GM12878 (cell line): Measurements from ENCODE around the gene CCDC85B. TPM values are rescaled to one million over a fixed set of nuclear protein-coding genes. Genes with fewer than 3 reads are reported as not detected.

ENCODE experiments used
- ATAC-seq: fragments of 200-7000 bp; cut with Tn5 transposase; 3 replicates; pipeline ENCODE4 v1.9.1; 2020; ENCODE audit warnings: mild to moderate bottlenecking, moderate library complexity
- BruUV-seq: library from RNA; stranded (reverse); fragments of 400-500 nt; replicated peaks from 2 replicates; lab custom pipeline; 2021; lab: Mats Ljungman, UMichigan
- CTCF ChIA-PET: fragments of 300-600 bp; sonication (Branson Sonifier 250); formaldehyde crosslinking; extraction: SDS; loops from one replicate; lab custom pipeline; 2021; ENCODE audit warnings: inconsistent platforms; lab: Yijun Ruan, JAX
- POLR2A ChIA-PET: fragments of 350-600 bp; formaldehyde crosslinking; extraction: SDS; loops from one replicate; lab custom pipeline; 2021; ENCODE audit warnings: inconsistent platforms; lab: Charles Lee
- RAD21 ChIA-PET: fragments of 300-600 bp; sonication (Branson Sonifier 250); formaldehyde crosslinking; loops from one replicate; lab custom pipeline; 2023; ENCODE audit warnings: antibody characterized with exemption; ENCODE audit not compliant: unreplicated experiment; lab: Charles Lee
- SMC1A ChIA-PET: fragments of 300-600 bp; sonication (Branson Sonifier 250); formaldehyde crosslinking; loops from one replicate; lab custom pipeline; 2023; ENCODE audit not compliant: unreplicated experiment, uncharacterized antibody; lab: Charles Lee
- DNase-seq: peaks from one replicate; pipeline ENCODE4 v3.0.0-alpha.2; 2011; ENCODE audit warnings: low read depth, low spot score
- FAIRE-seq: peaks from 3 replicates; lab custom pipeline; 2011; peaks lifted over from hg19 to GRCh38; lab: Jason Lieb, UNC
- H2AFZ ChIP-seq: 2 replicates; pipeline ENCODE4 v1.6.0; 2011; ENCODE audit warnings: low read depth, low read length, control low read depth; ENCODE audit not compliant: control insufficient read depth
- H3K27ac ChIP-seq: 2 replicates; pipeline ENCODE4 v1.5.1; 2011; ENCODE audit warnings: control low read depth; ENCODE audit not compliant: control insufficient read depth, insufficient read depth
- H3K27me3 ChIP-seq, 2 experiments: replicated peaks in 1 of 2; 2 replicates each; pipeline versions ENCODE4 v1.6.0 to v1.6.1; 2011; ENCODE audit warnings: low read length in 1 of 2; ENCODE audit not compliant: control insufficient read depth in 2 of 2, insufficient read depth in 2 of 2
- H3K36me3 ChIP-seq, 2 experiments: 2 replicates each; pipeline ENCODE4 v1.5.1; 2011; ENCODE audit warnings: low read length in 1 of 2; ENCODE audit not compliant: control insufficient read depth in 2 of 2, insufficient read depth in 2 of 2
- H3K4me1 ChIP-seq: 2 replicates; pipeline ENCODE4 v1.6.1; 2011; ENCODE audit warnings: mild to moderate bottlenecking, low read length, moderate library complexity, mixed read lengths; ENCODE audit not compliant: control insufficient read depth, insufficient read depth
- H3K4me2 ChIP-seq: 2 replicates; pipeline ENCODE4 v1.6.0; 2011; ENCODE audit warnings: control low read depth; ENCODE audit not compliant: control insufficient read depth, insufficient read depth
- H3K4me3 ChIP-seq: fragments of 200-600 bp; sonication (generic); 2 replicates; pipeline ENCODE4 v1.5.1; 2016
- H3K79me2 ChIP-seq: 2 replicates; pipeline ENCODE4 v1.6.0; 2011; ENCODE audit warnings: low read length; ENCODE audit not compliant: control insufficient read depth, insufficient read depth
- H3K9ac ChIP-seq: 2 replicates; pipeline ENCODE4 v1.8.0; 2011; ENCODE audit warnings: low read length, control low read depth, mixed read lengths; ENCODE audit not compliant: control insufficient read depth, insufficient read depth
- H3K9me3 ChIP-seq: replicated peaks from 3 replicates; pipeline ENCODE4 v1.5.1; 2011; ENCODE audit warnings: mild to moderate bottlenecking, low read length; ENCODE audit not compliant: control insufficient read depth, insufficient read depth
- H4K20me1 ChIP-seq: 2 replicates; pipeline ENCODE4 v1.6.0; 2011; ENCODE audit not compliant: control insufficient read depth, insufficient read depth
- BACH1 ChIP-seq: fragments of 450-650 bp; IDR thresholded peaks from 2 replicates; pipeline ENCODE4 v1.6.1; 2017; ENCODE audit warnings: mild to moderate bottlenecking, borderline replicate concordance
- CHD2 ChIP-seq: IDR thresholded peaks from 2 replicates; pipeline ENCODE4 v1.6.1; 2011; ENCODE audit warnings: low read depth, low read length, improper control_type of control experiment, borderline replicate concordance
- IRF4 ChIP-seq: IDR thresholded peaks from 2 replicates; pipeline ENCODE4 v1.6.1; 2011; ENCODE audit warnings: low read depth, low read length
- KDM1A ChIP-seq: fragments of 200-600 bp; sonication (generic); IDR thresholded peaks from 2 replicates; pipeline ENCODE4 v1.6.1; 2016; ENCODE audit warnings: borderline replicate concordance
- NR2C2 ChIP-seq: IDR thresholded peaks from 2 replicates; pipeline ENCODE4 v1.6.1; 2011; ENCODE audit warnings: borderline replicate concordance, low read depth; ENCODE audit not compliant: control insufficient read depth, insufficient read length
- POU2F2 ChIP-seq: IDR thresholded peaks from 3 replicates; pipeline ENCODE4 v1.6.1; 2011; ENCODE audit warnings: low read depth, mild to moderate bottlenecking, low read length, borderline replicate concordance
- RFX5 ChIP-seq: IDR thresholded peaks from 2 replicates; pipeline ENCODE4 v1.6.1; 2011; ENCODE audit warnings: low read depth, low read length, improper control_type of control experiment
- SMAD1 ChIP-seq: fragments of 450-650 bp; IDR thresholded peaks from 2 replicates; pipeline ENCODE4 v1.6.1; 2018; ENCODE audit warnings: mild to moderate bottlenecking, low read depth; ENCODE audit not compliant: partially characterized antibody
- SUZ12 ChIP-seq: fragments of 200-600 bp; sonication (generic); IDR thresholded peaks from one replicate; pipeline ENCODE4 v1.6.1; 2018; ENCODE audit warnings: antibody characterized with exemption, mild to moderate bottlenecking; ENCODE audit not compliant: unreplicated experiment
- WGBS: methylation state at CpG from one replicate; pipeline ENCODE4 v1.1.6; 2016; ENCODE audit warnings: low lambda C conversion rate; ENCODE audit not compliant: insufficient replicate concordance, insufficient coverage; ENCODE audit errors: missing lambda C conversion rate; 5-methylcytosine and 5-hydroxymethylcytosine counted together
- in situ Hi-C: fragments of 300-500 bp; cut with MboI; formaldehyde crosslinking; loops from 9 replicates; pipeline ENCODE4 v1.14.3; 2018; ENCODE audit warnings: mixed read lengths
- intact Hi-C: fragments of 100-400 bp; cut with micrococcal nuclease; formaldehyde crosslinking; loops from one replicate; pipeline ENCODE4 v1.14.2; 2022; ENCODE audit not compliant: unreplicated experiment
- polyA plus RNA-seq, 11 experiments: library from polyadenylated mRNA; depleted of rRNA in 4 of 11; unstranded in 6 of 11; stranded (reverse) in 5 of 11; fragments of >200 nt; fragmentation: Nextera tagmentation in 4 of 11; fragmentation: Illumina TruSeq in 1 of 11; extraction: Ambion mirVana in 4 of 11; extraction: Trizol in 1 of 11; gene quantifications; 1 replicate in 1 of 11; 2 replicates in 10 of 11; pipeline versions ENCODE4 v1.2.1 to v1.2.3, GENCODE V29; 2011 to 2016; ENCODE audit warnings: inconsistent platforms in 2 of 11, missing spikeins in 2 of 11, low read depth in 1 of 11
- total RNA-seq, 4 experiments: library from RNA; depleted of rRNA in 3 of 4; stranded (reverse); fragments of >200 nt in 3 of 4; fragmentation: Illumina TruSeq in 1 of 4; extraction: Trizol in 1 of 4; gene quantifications; 2 replicates each; pipeline versions ENCODE4 v1.2.1 to v1.2.3, GENCODE V29; 2013 to 2021
- TF ChIP-seq, protein P1 (sequence below): fragments of 150-350 bp; IDR thresholded peaks from 2 replicates; pipeline ENCODE4 v1.6.1; 2014; ENCODE audit warnings: mild to moderate bottlenecking, low read depth, low read length
- TF ChIP-seq, protein P2 (sequence below): IDR thresholded peaks from 2 replicates; pipeline ENCODE4 v1.6.1; 2011; ENCODE audit warnings: borderline replicate concordance, low read depth, mild to moderate bottlenecking, moderate library complexity, low read length; ENCODE audit not compliant: insufficient read depth, poor library complexity, severe bottlenecking
- TF ChIP-seq, protein P3 (sequence below), 3 experiments: IDR thresholded peaks in 2 of 3; conservative IDR thresholded peaks in 1 of 3; 2 replicates each; pipeline ENCODE4 v1.5.1; 2011; ENCODE audit warnings: low read depth in 3 of 3, low read length in 3 of 3, mild to moderate bottlenecking in 3 of 3, control low read depth in 2 of 3, moderate library complexity in 2 of 3, inconsistent platforms in 1 of 3, mixed read lengths in 1 of 3; ENCODE audit not compliant: control insufficient read depth in 2 of 3, insufficient read depth in 1 of 3; ENCODE audit errors: extremely low read depth in 1 of 3

The CCDC85B gene
- total and polyA plus RNA-seq, 10 of the 15 experiments (the other 5 are each of a cell fraction or from before 2014, with no cell fraction given) = 0.32 to 114 (median 49.5) TPM

DNA sequence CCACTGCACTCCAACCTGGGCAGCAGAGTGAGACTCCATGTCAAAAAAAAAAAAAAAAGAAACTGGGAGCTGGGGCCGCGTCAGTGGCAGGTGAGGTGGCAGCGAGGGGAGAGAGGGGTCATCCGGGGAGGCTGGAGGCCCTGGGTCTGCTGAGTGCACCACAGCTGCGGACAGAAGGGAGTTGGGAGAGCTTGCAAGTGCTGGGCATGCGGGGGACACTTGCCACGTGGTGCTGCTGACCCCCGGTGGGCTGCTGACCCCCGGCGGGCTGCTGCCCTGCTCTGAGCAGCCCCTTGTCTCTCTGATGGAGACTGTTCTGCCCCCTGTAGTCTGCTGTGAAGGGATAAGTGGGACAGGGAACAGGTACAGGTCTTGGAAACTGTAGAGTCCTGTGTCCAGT is 31.4 kb downstream of the CCDC85B start (continued):
- TF ChIP-seq BACH1 (no peak), KDM1A (no peak), SMAD1 (no peak), RFX5 (no peak)
- TF ChIP-seq, all 136 proteins: peak for 0

DNA sequence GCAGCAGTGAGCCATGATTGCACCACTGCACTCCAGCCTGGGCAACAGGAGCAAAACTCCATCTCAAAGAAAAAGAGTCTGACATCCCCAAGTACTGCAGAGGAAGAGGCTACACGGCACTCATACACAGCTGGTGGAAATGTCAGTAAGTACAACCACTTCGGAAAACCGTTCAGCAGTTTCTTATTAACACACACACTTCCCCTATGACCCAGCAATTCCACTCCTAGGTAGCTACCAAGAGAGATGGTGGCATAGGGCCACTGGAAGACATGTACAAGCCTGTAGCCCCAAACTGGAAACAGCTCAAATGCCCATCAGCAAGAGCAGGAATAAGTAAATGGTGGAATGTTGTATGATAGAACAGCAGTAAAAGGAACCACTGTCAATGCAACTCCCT is 32.1 kb downstream of the CCDC85B start:
- Histone ChIP-seq H4K20me1 (no peaks in the 10 kb centered on the region), H3K79me2 (peaks cover 26% of the 10 kb centered on the region), H3K4me2 (no peak overlapping the region), H3K36me3 (peaks cover 0 to 2% of the 10 kb centered on the region in 2 experiments; a peak in 2 of 4 replicates), H3K4me1 (peaks cover 17% of the 10 kb centered on the region), H3K27ac (no peak overlapping the region), H3K9me3 (no peaks in the 10 kb centered on the region), H3K4me3 (no peak overlapping the region), H3K9ac (no peak overlapping the region), H2AFZ (no peak overlapping the region), H3K27me3 (no peaks in the 10 kb centered on the region)
- no TSS peak for BruUV-seq
- no peak for DNase-seq
- in situ Hi-C loops (no loop called here), intact Hi-C loops (no loop called here)
- ChIA-PET RAD21 (no interaction called here), SMC1A (interaction anchor here (0.7 kb wide), 1 partner anchor 10 kb away, joined by 3 read pairs; no protein-coding TSS in a partner anchor), CTCF (interaction anchor here (1.1 to 1.4 kb wide), 5 partner anchors 36 to 122 kb away, joined by 3 to 10 read pairs (median 3); partner anchors contain the start of gene MUS81), POLR2A (interaction anchor here (0.9 to 1.7 kb wide), 2 partner anchors 10 to 11 kb away, joined by 3 to 6 read pairs; no protein-coding TSS in a partner anchor)
- 100% methylated on average over 3 of the region's 3 CpGs for WGBS
- no peak for ATAC-seq
- FAIRE-seq = no peak
- TF ChIP-seq, protein P1, sequence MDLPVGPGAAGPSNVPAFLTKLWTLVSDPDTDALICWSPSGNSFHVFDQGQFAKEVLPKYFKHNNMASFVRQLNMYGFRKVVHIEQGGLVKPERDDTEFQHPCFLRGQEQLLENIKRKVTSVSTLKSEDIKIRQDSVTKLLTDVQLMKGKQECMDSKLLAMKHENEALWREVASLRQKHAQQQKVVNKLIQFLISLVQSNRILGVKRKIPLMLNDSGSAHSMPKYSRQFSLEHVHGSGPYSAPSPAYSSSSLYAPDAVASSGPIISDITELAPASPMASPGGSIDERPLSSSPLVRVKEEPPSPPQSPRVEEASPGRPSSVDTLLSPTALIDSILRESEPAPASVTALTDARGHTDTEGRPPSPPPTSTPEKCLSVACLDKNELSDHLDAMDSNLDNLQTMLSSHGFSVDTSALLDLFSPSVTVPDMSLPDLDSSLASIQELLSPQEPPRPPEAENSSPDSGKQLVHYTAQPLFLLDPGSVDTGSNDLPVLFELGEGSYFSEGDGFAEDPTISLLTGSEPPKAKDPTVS = no peak
- TF ChIP-seq CHD2 (no peak), IRF4 (no peak), POU2F2 (no peak), SUZ12 (no peak), NR2C2 (no peak)
- TF ChIP-seq, protein P2, sequence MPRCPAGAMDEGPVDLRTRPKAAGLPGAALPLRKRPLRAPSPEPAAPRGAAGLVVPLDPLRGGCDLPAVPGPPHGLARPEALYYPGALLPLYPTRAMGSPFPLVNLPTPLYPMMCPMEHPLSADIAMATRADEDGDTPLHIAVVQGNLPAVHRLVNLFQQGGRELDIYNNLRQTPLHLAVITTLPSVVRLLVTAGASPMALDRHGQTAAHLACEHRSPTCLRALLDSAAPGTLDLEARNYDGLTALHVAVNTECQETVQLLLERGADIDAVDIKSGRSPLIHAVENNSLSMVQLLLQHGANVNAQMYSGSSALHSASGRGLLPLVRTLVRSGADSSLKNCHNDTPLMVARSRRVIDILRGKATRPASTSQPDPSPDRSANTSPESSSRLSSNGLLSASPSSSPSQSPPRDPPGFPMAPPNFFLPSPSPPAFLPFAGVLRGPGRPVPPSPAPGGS = no peak
- TF ChIP-seq, protein P3, sequence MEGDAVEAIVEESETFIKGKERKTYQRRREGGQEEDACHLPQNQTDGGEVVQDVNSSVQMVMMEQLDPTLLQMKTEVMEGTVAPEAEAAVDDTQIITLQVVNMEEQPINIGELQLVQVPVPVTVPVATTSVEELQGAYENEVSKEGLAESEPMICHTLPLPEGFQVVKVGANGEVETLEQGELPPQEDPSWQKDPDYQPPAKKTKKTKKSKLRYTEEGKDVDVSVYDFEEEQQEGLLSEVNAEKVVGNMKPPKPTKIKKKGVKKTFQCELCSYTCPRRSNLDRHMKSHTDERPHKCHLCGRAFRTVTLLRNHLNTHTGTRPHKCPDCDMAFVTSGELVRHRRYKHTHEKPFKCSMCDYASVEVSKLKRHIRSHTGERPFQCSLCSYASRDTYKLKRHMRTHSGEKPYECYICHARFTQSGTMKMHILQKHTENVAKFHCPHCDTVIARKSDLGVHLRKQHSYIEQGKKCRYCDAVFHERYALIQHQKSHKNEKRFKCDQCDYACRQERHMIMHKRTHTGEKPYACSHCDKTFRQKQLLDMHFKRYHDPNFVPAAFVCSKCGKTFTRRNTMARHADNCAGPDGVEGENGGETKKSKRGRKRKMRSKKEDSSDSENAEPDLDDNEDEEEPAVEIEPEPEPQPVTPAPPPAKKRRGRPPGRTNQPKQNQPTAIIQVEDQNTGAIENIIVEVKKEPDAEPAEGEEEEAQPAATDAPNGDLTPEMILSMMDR (IDR thresholded peaks at IDR 0.05 in 2 of 3, conservative IDR thresholded peaks at IDR 0.05 in 1 of 3; ENCODE audit: control insufficient read depth in 2 of 3, extremely low read depth in 1 of 3, insufficient read depth in 1 of 3, low read depth in 3 of 3, low read length in 3 of 3) = no peak
